OCI-LY3 (cell line): ENCODE measurements around the gene PLCB1.

Experiments
- EZH2phosphoT487 ChIP-seq: fragments of 200-600 bp; shearing (Covaris generic); IDR thresholded peaks from 2 replicates; pipeline ENCODE4 v1.6.1; 2018; ENCODE audit warnings: antibody characterized with exemption, mixed run types, low read depth
- TF ChIP-seq, protein P1 (sequence below): fragments of 200-600, 300-600 bp; sonication (generic); IDR thresholded peaks from 2 replicates; pipeline ENCODE4 v1.5.1; 2014; ENCODE audit warnings: antibody characterized with exemption, low read length, low read depth

DNA sequence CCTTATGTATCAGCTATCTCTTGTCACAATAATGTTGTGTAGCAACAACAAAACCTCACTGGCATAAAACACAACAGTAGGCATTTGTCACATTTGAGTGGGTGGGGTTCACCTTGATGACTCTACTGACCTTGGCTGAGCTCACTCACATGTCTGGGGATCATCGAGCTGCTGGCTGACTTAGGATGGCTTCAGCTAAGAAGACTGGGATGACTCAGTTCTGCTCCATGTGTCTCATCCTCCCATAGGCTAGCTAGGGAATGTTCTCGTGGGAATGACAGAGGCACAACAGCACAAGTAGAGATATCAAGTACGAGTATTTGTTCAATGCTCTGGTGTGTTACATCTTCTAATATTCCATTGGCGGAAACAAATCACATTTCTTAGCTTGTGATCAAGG is 167.9 kb downstream of the PLCB1 start:
- TF ChIP-seq, protein P1, sequence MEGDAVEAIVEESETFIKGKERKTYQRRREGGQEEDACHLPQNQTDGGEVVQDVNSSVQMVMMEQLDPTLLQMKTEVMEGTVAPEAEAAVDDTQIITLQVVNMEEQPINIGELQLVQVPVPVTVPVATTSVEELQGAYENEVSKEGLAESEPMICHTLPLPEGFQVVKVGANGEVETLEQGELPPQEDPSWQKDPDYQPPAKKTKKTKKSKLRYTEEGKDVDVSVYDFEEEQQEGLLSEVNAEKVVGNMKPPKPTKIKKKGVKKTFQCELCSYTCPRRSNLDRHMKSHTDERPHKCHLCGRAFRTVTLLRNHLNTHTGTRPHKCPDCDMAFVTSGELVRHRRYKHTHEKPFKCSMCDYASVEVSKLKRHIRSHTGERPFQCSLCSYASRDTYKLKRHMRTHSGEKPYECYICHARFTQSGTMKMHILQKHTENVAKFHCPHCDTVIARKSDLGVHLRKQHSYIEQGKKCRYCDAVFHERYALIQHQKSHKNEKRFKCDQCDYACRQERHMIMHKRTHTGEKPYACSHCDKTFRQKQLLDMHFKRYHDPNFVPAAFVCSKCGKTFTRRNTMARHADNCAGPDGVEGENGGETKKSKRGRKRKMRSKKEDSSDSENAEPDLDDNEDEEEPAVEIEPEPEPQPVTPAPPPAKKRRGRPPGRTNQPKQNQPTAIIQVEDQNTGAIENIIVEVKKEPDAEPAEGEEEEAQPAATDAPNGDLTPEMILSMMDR, result no peak
- no peak for TF ChIP-seq EZH2phosphoT487
